ENCODE results near the gene BEND2.
"Not testable (repeated sequence)": the region's sequence is repeated elsewhere in the genome, so short reads cannot be mapped to it uniquely, and the experiment has no call there.

Gene BEND2

GRCh38 chrX:18220786-18221185 is at the start of gene BEND2:
Gene BEND2 (minus strand): TSS chrX:18220886. CDS start chrX:18220750, 136 bp downstream.
- no peak for DNase-seq

GRCh38 chrX:18255059-18255458 is 34.4 kb upstream of the BEND2 start:
- DNase-seq = no peak

GRCh38 chrX:18252644-18253359 is 32.1 kb upstream of the BEND2 start:
- DNase-seq = no peak

- DNase-seq = not testable (repeated sequence)
These were observed 9.0 kb upstream of the BEND2 start for GRCh38 chrX:18229646-18230045.

- no peak for DNase-seq
These were observed 7.4 kb upstream of the BEND2 start for GRCh38 chrX:18228069-18228468.

GRCh38 chrX:18227458-18227857 is 6.8 kb upstream of the BEND2 start:
- no peak for DNase-seq

GRCh38 chrX:18210470-18210869 is 10.2 kb downstream of the BEND2 start:
- DNase-seq = no peak

GRCh38 chrX:18206657-18207056 is 14.0 kb downstream of the BEND2 start:
- no peak for DNase-seq

- DNase-seq = no peak
These were observed 17.1 kb downstream of the BEND2 start for GRCh38 chrX:18203631-18204030.

- DNase-seq = no peak
These were observed 26.0 kb downstream of the BEND2 start for GRCh38 chrX:18194688-18195087.

- no peak for DNase-seq
These were observed 41.2 kb downstream of the BEND2 start for GRCh38 chrX:18179446-18179845.

GRCh38 chrX:18174971-18175370 is 45.7 kb downstream of the BEND2 start:
- no peak for DNase-seq

GRCh38 chrX:18174209-18174608 is 46.5 kb downstream of the BEND2 start:
- DNase-seq = no peak

GRCh38 chrX:18173494-18174180 is 47.0 kb downstream of the BEND2 start:
- DNase-seq = no peak

- no peak for DNase-seq
These were observed 47.7 kb downstream of the BEND2 start for GRCh38 chrX:18172970-18173369.

GRCh38 chrX:18170910-18171309 is 49.8 kb downstream of the BEND2 start:
- DNase-seq = no peak

GRCh38 chrX:18166068-18166467 is 54.6 kb downstream of the BEND2 start:
- no peak for DNase-seq

GRCh38 chrX:18160369-18160768 is 60.3 kb downstream of the BEND2 start:
- no peak for DNase-seq

- no peak for DNase-seq
These were observed 61.7 kb downstream of the BEND2 start for GRCh38 chrX:18158963-18159362.

- no peak for DNase-seq
These were observed 69.0 kb downstream of the BEND2 start for GRCh38 chrX:18151649-18152048.

GRCh38 chrX:18151157-18151556 is 69.5 kb downstream of the BEND2 start:
- no peak for DNase-seq

GRCh38 chrX:18149454-18149853 is 71.2 kb downstream of the BEND2 start:
- no peak for DNase-seq

- DNase-seq = no peak
These were observed 73.7 kb downstream of the BEND2 start for GRCh38 chrX:18146954-18147353.

GRCh38 chrX:18146009-18146408 is 74.7 kb downstream of the BEND2 start:
- no peak for DNase-seq

- no peak for DNase-seq
These were observed 83.9 kb downstream of the BEND2 start for GRCh38 chrX:18136816-18137215.

Measured in activated CD4-positive, alpha-beta T cell treated with anti-CD3 and anti-CD28 coated beads, Interleukin-2, amount 50 U/mL, for 1 hour (primary cell).